CD4-positive, CD25-positive, alpha-beta regulatory T cell (primary cell): ENCODE data around the gene KBTBD4. TPM values are rescaled to one million over a fixed set of nuclear protein-coding genes. Genes with fewer than 3 reads are reported as not detected.
A peak's percentile ranks its signal among the peaks of the same experiment; 100 is the strongest.

Experiments
- ATAC-seq, 2 donors: fragments of 150-1000 bp; cut with Tn5 transposase; one replicate each; pipeline ENCODE4 v1.10.0; 2021; ENCODE audit warnings: low read depth in 2 of 2, moderate number of reproducible peaks in 2 of 2, moderate library complexity in 1 of 2
- DNase-seq, 3 donors: peaks; one replicate each; pipeline versions ENCODE4 v3.0.0 to v3.0.0-alpha.2; 2012 to 2022; ENCODE audit warnings: mixed read lengths in 1 of 3
- H3K27ac ChIP-seq: one replicate; pipeline ENCODE4 v1.7.0; 2013; ENCODE audit warnings: mild to moderate bottlenecking, low read length; ENCODE audit not compliant: insufficient read depth, poor library complexity, severe bottlenecking
- H3K27me3 ChIP-seq: one replicate; pipeline ENCODE4 v1.7.0; 2013; ENCODE audit warnings: low read length; ENCODE audit not compliant: control insufficient read depth, insufficient read depth
- H3K36me3 ChIP-seq: one replicate; pipeline ENCODE4 v1.7.0; 2013; ENCODE audit warnings: mild to moderate bottlenecking, low read length, moderate library complexity; ENCODE audit not compliant: control insufficient read depth, insufficient read depth
- H3K4me1 ChIP-seq: 2 replicates; pipeline ENCODE4 v1.7.0; 2013; ENCODE audit warnings: mild to moderate bottlenecking, low read length; ENCODE audit not compliant: insufficient read depth, control insufficient read depth, poor library complexity, severe bottlenecking
- H3K4me3 ChIP-seq: one replicate; pipeline ENCODE4 v1.7.0; 2013; ENCODE audit warnings: low read depth, mild to moderate bottlenecking, low read length, moderate library complexity
- H3K9me3 ChIP-seq, 2 experiments: 1 replicate in 1 of 2; 2 replicates in 1 of 2; pipeline ENCODE4 v1.7.0; 2013; ENCODE audit warnings: low read length in 2 of 2, mild to moderate bottlenecking in 1 of 2, moderate library complexity in 1 of 2; ENCODE audit not compliant: control insufficient read depth in 2 of 2
- H3K27ac Mint-ChIP-seq, 3 donors: one replicate each; pipeline ENCODE4 v1.8.0; 2020 to 2022; ENCODE audit warnings: mild to moderate bottlenecking in 3 of 3, mixed read lengths in 3 of 3, moderate library complexity in 2 of 3
- H3K27me3 Mint-ChIP-seq: one replicate; pipeline ENCODE4 v1.8.0; 2022; ENCODE audit warnings: mild to moderate bottlenecking, mixed read lengths
- H3K36me3 Mint-ChIP-seq: one replicate; pipeline ENCODE4 v1.8.0; 2020; ENCODE audit warnings: mixed read lengths
- H3K4me1 Mint-ChIP-seq, 4 donors: one replicate each; pipeline ENCODE4 v1.8.0; 2020 to 2022; ENCODE audit warnings: mixed read lengths in 4 of 4, mild to moderate bottlenecking in 1 of 4
- H3K4me3 Mint-ChIP-seq, 4 donors: one replicate each; pipeline ENCODE4 v1.8.0; 2020 to 2022; ENCODE audit warnings: mild to moderate bottlenecking in 4 of 4, mixed read lengths in 4 of 4, moderate library complexity in 3 of 4
- H3K9me3 Mint-ChIP-seq, 7 donors: one replicate each; pipeline ENCODE4 v1.8.0; 2020 to 2022; ENCODE audit warnings: mixed read lengths in 7 of 7, mild to moderate bottlenecking in 3 of 7, moderate library complexity in 2 of 7
- polyA plus RNA-seq, 4 donors: library from polyadenylated mRNA; unstranded; fragments of 300-500 nt; fragmentation: Illumina TruSeq; gene quantifications; one replicate each; pipeline ENCODE4 v1.2.3, GENCODE V29; 2021
- total RNA-seq: library from RNA; stranded (reverse); gene quantifications from one replicate; pipeline ENCODE4 v1.2.3, GENCODE V29; 2022

KBTBD4 gene
- total and polyA plus RNA-seq, 5 donors from 2014 or later = 23.7 to 54.4 (median 49.3) TPM

GRCh38 chr11:47611348-47611794 lies 32.6 kb upstream of the KBTBD4 start:
- peak overlapping the region in 2 of 3 donors; percentile 13 to 32 for H3K27ac Mint-ChIP-seq
- no peaks in the 10 kb centered on the region for H3K9me3 ChIP-seq
- no peaks in the 10 kb centered on the region for H3K27me3 ChIP-seq
- ATAC-seq = no peak
- no peaks in the 10 kb centered on the region for H3K36me3 ChIP-seq
- H3K27me3 Mint-ChIP-seq = peaks cover 1% of the 10 kb centered on the region
- H3K4me3 Mint-ChIP-seq = no peak overlapping the region
- peaks cover 0 to 3% (median 0%) of the 10 kb centered on the region in 4 donors for H3K4me1 Mint-ChIP-seq
- H3K27ac ChIP-seq = no peak overlapping the region
- peaks cover 11% of the 10 kb centered on the region for H3K36me3 Mint-ChIP-seq
- no peak for DNase-seq
- no peaks in the 10 kb centered on the region for H3K9me3 Mint-ChIP-seq
- H3K4me1 ChIP-seq = no peaks in the 10 kb centered on the region
- no peak overlapping the region for H3K4me3 ChIP-seq

DNA sequence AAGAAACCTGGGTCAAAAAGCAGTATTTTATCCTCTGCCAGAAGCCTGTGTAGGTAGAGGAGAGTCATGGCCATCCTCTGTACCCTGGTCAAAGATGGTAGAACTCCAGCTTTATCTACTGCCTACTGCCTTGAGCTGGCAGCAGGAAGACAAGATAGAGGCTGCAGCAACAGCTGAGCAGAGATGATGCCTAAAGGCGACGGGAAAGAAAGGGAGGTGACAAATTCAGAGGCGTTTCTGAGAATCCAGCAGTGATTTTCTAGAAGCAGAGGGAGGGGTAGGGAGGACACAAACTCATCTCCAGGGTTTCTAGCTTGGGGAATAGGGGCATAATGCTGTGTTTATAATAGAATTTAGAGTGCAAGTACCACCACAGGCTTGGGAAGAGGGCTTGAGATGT lies 30.9 kb upstream of the KBTBD4 start:
- Mint-ChIP-seq H3K27me3 (peaks cover 5% of the 10 kb centered on the region), H3K27ac (peak overlapping the region in 2 of 3 donors; percentile 7 to 83), H3K36me3 (peaks cover 21% of the 10 kb centered on the region), H3K4me3 (no peak overlapping the region), H3K4me1 (peaks cover 0 to 3% (median 0%) of the 10 kb centered on the region in 4 donors), H3K9me3 (no peaks in the 10 kb centered on the region)
- no peaks in the 10 kb centered on the region for H3K4me1 ChIP-seq
- no peaks in the 10 kb centered on the region for H3K9me3 ChIP-seq
- H3K27ac ChIP-seq = no peak overlapping the region
- no peaks in the 10 kb centered on the region for H3K36me3 ChIP-seq
- DNase-seq = peak in 1 of 3 donors; percentile 47
- H3K4me3 ChIP-seq = no peak overlapping the region
- no peak for ATAC-seq
- no peaks in the 10 kb centered on the region for H3K27me3 ChIP-seq

- Mint-ChIP-seq H3K36me3 (peaks cover 18% of the 10 kb centered on the region), H3K27me3 (peaks cover 5% of the 10 kb centered on the region), H3K9me3 (no peaks in the 10 kb centered on the region), H3K27ac (no peak overlapping the region), H3K4me1 (peaks cover 0 to 3% (median 0%) of the 10 kb centered on the region in 4 donors), H3K4me3 (no peak overlapping the region)
- Histone ChIP-seq H3K27me3 (no peaks in the 10 kb centered on the region), H3K9me3 (no peaks in the 10 kb centered on the region), H3K36me3 (no peaks in the 10 kb centered on the region), H3K4me1 (no peaks in the 10 kb centered on the region), H3K4me3 (no peak overlapping the region), H3K27ac (no peak overlapping the region)
- ATAC-seq (no peak), DNase-seq (no peak)
Measured at GRCh38 chr11:47607380-47607779, 28.6 kb upstream of the KBTBD4 start.

DNA sequence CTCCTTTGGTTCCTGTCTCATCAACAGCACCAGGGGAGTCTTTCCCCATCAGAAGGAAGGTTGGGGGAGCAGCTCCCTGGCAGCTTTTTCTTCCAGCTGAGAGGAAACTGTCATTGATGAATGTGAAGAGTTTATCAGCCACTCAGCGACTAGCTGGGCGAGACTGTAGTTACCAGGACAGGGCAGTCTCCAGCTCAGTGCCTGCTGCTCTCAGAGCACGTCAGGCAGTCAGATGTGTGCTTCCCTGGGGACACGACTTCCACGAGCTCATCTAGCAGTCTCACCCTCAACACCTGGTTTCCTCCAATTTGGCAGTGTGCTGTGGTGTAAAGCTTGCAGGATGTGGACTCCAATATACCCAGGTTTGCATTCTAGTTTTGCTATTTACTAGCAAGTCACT lies 28.0 kb upstream of the KBTBD4 start:
- no peaks in the 10 kb centered on the region for H3K9me3 ChIP-seq
- H3K4me1 ChIP-seq = no peaks in the 10 kb centered on the region
- peaks cover 20% of the 10 kb centered on the region for H3K36me3 Mint-ChIP-seq
- H3K4me3 Mint-ChIP-seq = no peak overlapping the region
- peaks cover 0 to 2% (median 0%) of the 10 kb centered on the region in 4 donors for H3K4me1 Mint-ChIP-seq
- no peaks in the 10 kb centered on the region for H3K36me3 ChIP-seq
- H3K27me3 Mint-ChIP-seq = peaks cover 5% of the 10 kb centered on the region
- no peak overlapping the region for H3K27ac Mint-ChIP-seq
- H3K4me3 ChIP-seq = no peak overlapping the region
- ATAC-seq (no peak), DNase-seq (no peak)
- H3K27ac ChIP-seq = no peak overlapping the region
- no peaks in the 10 kb centered on the region for H3K27me3 ChIP-seq
- H3K9me3 Mint-ChIP-seq = no peaks in the 10 kb centered on the region

DNA sequence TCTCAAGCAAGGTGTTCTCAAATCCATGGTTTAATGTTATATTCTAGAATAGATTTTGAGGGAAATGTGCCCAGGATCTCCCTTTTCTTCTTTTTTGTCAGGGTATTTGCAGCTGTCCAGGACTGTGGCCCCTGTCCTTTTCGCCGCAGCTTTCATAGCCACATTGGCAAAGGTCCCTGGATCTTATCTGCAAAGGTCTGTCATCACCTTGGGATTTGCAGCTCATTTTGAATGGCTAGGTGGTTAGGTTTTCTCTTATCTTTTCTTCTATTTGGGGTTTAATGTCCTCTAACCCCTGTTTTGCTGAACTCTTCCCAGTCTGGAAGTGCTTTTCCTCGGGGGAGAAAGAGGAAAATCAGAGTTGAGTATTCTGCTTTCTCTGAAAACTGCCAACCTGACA lies 27.2 kb upstream of the KBTBD4 start:
- Histone ChIP-seq H3K27ac (no peak overlapping the region), H3K27me3 (no peaks in the 10 kb centered on the region), H3K36me3 (no peaks in the 10 kb centered on the region), H3K4me3 (no peak overlapping the region), H3K9me3 (no peaks in the 10 kb centered on the region), H3K4me1 (no peaks in the 10 kb centered on the region)
- Mint-ChIP-seq H3K36me3 (peaks cover 20% of the 10 kb centered on the region), H3K9me3 (no peaks in the 10 kb centered on the region), H3K4me1 (no peaks in the 10 kb centered on the region), H3K27ac (peak overlapping the region in 1 of 3 donors; percentile 87), H3K27me3 (peaks cover 5% of the 10 kb centered on the region), H3K4me3 (no peak overlapping the region)
- DNase-seq = no peak
- ATAC-seq = no peak

DNA sequence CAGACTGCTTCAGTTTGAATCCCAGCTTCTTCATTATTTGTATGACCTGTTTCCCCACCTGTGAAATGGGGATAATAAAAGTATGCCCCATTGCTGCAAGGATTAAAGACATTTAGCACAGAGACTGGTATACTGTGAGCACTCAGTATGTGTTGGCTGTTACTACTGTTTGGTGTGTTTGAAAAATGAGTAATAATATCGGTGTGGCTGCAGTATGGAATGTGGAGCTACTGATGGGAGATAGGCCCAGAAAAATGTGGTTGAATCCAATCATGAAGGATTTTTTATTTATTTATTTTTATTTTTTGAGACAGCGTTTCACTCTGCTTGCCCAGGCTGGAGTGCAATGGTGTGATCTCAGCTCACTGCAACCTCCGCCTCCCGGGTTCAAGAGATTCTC lies 24.5 kb upstream of the KBTBD4 start:
- Mint-ChIP-seq H3K4me1 (no peaks in the 10 kb centered on the region), H3K36me3 (peaks cover 20% of the 10 kb centered on the region), H3K4me3 (no peak overlapping the region), H3K27me3 (peaks cover 11% of the 10 kb centered on the region), H3K9me3 (peaks cover 0 to 1% (median 0%) of the 10 kb centered on the region in 7 donors), H3K27ac (no peak overlapping the region)
- ATAC-seq = no peak
- H3K27me3 ChIP-seq = no peaks in the 10 kb centered on the region
- no peak for DNase-seq
- H3K4me1 ChIP-seq = no peaks in the 10 kb centered on the region
- no peaks in the 10 kb centered on the region for H3K36me3 ChIP-seq
- H3K27ac ChIP-seq = no peak overlapping the region
- H3K4me3 ChIP-seq = no peak overlapping the region
- no peaks in the 10 kb centered on the region for H3K9me3 ChIP-seq

DNA sequence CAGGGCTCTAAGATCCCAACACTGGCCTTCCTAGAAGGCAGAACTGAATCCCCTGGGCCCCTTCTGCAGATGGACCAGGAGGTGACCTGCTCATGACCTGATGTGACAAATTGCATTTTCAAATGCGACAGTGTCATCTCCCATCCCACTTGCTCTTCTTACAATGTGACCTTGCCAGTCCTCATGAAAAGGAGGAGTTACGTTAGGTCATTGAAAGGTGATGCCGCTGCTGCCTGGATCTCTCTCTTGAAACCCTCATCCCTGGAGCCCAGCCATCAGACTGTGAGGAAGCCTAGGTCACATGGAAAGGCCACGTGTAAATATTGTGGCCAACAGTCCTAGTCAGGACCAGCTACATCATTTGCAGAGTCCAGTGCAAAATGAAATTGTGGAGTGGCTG lies 21.1 kb upstream of the KBTBD4 start:
- H3K36me3 Mint-ChIP-seq = peaks cover 6% of the 10 kb centered on the region
- H3K4me3 Mint-ChIP-seq = no peak overlapping the region
- Histone ChIP-seq H3K4me1 (no peaks in the 10 kb centered on the region), H3K27ac (no peak overlapping the region), H3K36me3 (no peaks in the 10 kb centered on the region), H3K27me3 (no peaks in the 10 kb centered on the region), H3K9me3 (no peaks in the 10 kb centered on the region), H3K4me3 (no peak overlapping the region)
- H3K27me3 Mint-ChIP-seq = peaks cover 14% of the 10 kb centered on the region
- H3K4me1 Mint-ChIP-seq = no peaks in the 10 kb centered on the region
- H3K9me3 Mint-ChIP-seq = peaks cover 0 to 2% (median 0%) of the 10 kb centered on the region in 7 donors
- DNase-seq = no peak
- H3K27ac Mint-ChIP-seq = no peak overlapping the region
- ATAC-seq = no peak

DNA sequence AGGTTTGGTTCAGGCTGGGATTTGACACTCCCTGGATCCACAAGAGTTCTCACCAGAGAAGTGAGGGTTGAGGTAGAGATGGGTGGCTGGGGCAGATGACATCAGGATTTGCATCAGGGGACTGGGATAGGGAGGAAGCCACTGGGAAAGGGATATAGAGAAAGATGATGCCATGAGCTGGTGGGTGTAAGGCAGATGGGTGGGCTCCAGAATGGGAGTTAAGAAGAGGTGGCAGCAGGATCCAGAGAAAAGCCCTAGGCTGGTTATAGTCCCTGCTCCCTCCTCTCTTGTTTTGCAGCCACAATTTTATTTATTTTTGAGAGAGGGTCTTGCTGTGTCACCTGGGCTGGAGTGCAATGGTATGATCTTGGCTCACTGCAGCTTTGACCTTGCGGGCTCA lies 17.2 kb upstream of the KBTBD4 start:
- Histone ChIP-seq H3K27me3 (peaks cover 17% of the 10 kb centered on the region), H3K4me1 (peaks cover 8% of the 10 kb centered on the region), H3K4me3 (no peak overlapping the region), H3K9me3 (no peaks in the 10 kb centered on the region), H3K36me3 (no peaks in the 10 kb centered on the region), H3K27ac (no peak overlapping the region)
- ATAC-seq = no peak
- Mint-ChIP-seq H3K4me3 (no peak overlapping the region), H3K4me1 (peaks cover 0 to 9% (median 0%) of the 10 kb centered on the region in 4 donors), H3K27ac (no peak overlapping the region), H3K27me3 (peaks cover 36% of the 10 kb centered on the region), H3K36me3 (peaks cover 8% of the 10 kb centered on the region), H3K9me3 (peaks cover 0 to 2% (median 0%) of the 10 kb centered on the region in 7 donors)
- no peak for DNase-seq
